ENCODE results near the gene CDX2. TPM values are rescaled to one million over a fixed set of nuclear protein-coding genes. Genes with fewer than 3 reads are reported as not detected.

Gene CDX2
- total and polyA plus RNA-seq, 9 of the 15 experiments (the other 6 are each of a cell fraction or from before 2014, with no cell fraction given): 0.04 TPM; not detected in 8

GRCh38 chr13:27911521-27911920 is 57.6 kb downstream of the CDX2 start:
- in situ Hi-C loops (cut with MboI): no loop called here
- 0% methylated on average over 2 of the region's 2 CpGs for WGBS (ENCODE audit: insufficient coverage, low coverage, missing lambda C conversion rate)

More at GRCh38 chr13:27911521-27911920, 57.6 kb downstream of the CDX2 start:
- Histone ChIP-seq H3K79me2 (ENCODE audit: control insufficient read depth, insufficient read depth, low read length) (no peaks in the 10 kb centered on the region), H2AFZ (ENCODE audit: low read depth, low read length) (no peak overlapping the region), H3K4me1 (replicated peaks in 1 of 2; ENCODE audit: control insufficient read depth in 2 of 2, insufficient read depth in 2 of 2, low read length in 2 of 2) (no peaks in the 10 kb centered on the region), H3K27me3 (ENCODE audit: control insufficient read depth in 2 of 2, insufficient read depth in 2 of 2, low read length in 2 of 2) (peaks cover 4 to 15% of the 10 kb centered on the region in 2 experiments; a peak in 4 of 5 replicates), H3K9ac (ENCODE audit: insufficient read depth in 1 of 2, low read depth in 2 of 2, low read length in 2 of 2) (no peak overlapping the region), H3K9me3 (replicated peaks; ENCODE audit: control insufficient read depth, insufficient read depth, low read depth, low read length) (no peaks in the 10 kb centered on the region), H4K20me1 (replicated peaks; ENCODE audit: control insufficient read depth, insufficient read depth, low read length) (no peaks in the 10 kb centered on the region), H3K4me3 (no peak overlapping the region), H3K36me3 (ENCODE audit: control insufficient read depth, insufficient read depth, low read length) (no peaks in the 10 kb centered on the region), H3K27ac (ENCODE audit: extremely low read depth, low read depth, low read length) (no peak overlapping the region), H3K4me2 (ENCODE audit: insufficient read depth, low read length) (no peak overlapping the region), H3K9me1 (ENCODE audit: control insufficient read depth, insufficient read depth, low read length) (no peaks in the 10 kb centered on the region)
- intact Hi-C loops (cut with micrococcal nuclease): no loop called here
- DNase-seq (ENCODE audit: extremely low read depth in 1 of 4, low spot score in 3 of 4) (no peak), ATAC-seq (no peak), FAIRE-seq (no peak)
- no TSS peak for BruUV-seq (replicated peaks)
- ChIA-PET POLR2A (no interaction called here), CTCF (ENCODE audit: low intra/inter-chr PET ratio) (no interaction called here)
- TF ChIP-seq BCL6 (CRISPR knock-in tag; IDR thresholded peaks at IDR 0.05): no peak

Small RNA genes lying within 50 kb of the gene (small RNA-seq; reads per million reads assigned to genes)
- gene ATP5F1EP2: not detected
- not detected for gene RN7SL272P

Other genes with a start within 250 kb of the CDX2 start
- not detected in 2 replicates for gene GSX1, start 176.8 kb downstream of the CDX2 start, total RNA-seq (2014; rRNA removed)
- not detected in 2 replicates for gene GSX1, start 176.8 kb downstream of the CDX2 start, total RNA-seq (2014; rRNA removed; fragmentation: Illumina TruSeq; extraction: Trizol)
- not detected in 2 replicates for gene GSX1, start 176.8 kb downstream of the CDX2 start, total RNA-seq (2015; rRNA removed; fragmentation: Illumina TruSeq; extraction: Trizol)
- not detected in 2 replicates for gene GSX1, start 176.8 kb downstream of the CDX2 start, total RNA-seq (2021)
- not detected in 2 replicates for gene GSX1, start 176.8 kb downstream of the CDX2 start, polyA plus RNA-seq (2011; rRNA removed)
- not detected in 2 replicates for gene GSX1, start 176.8 kb downstream of the CDX2 start, polyA plus RNA-seq (2014; fragmentation: Illumina TruSeq; extraction: Trizol)
- gene GSX1, start 176.8 kb downstream of the CDX2 start, polyA plus RNA-seq (2014; fragmentation: Nextera tagmentation; extraction: Ambion mirVana): not detected
- gene GSX1, start 176.8 kb downstream of the CDX2 start, polyA plus RNA-seq (2014; rRNA removed): not detected in 2 replicates
- not detected in 2 replicates for gene PDX1, start 49.3 kb downstream of the CDX2 start, total RNA-seq (2014; rRNA removed)
- gene PDX1, start 49.3 kb downstream of the CDX2 start, total RNA-seq (2014; rRNA removed; fragmentation: Illumina TruSeq; extraction: Trizol): not detected in 2 replicates
- not detected in 2 replicates for gene PDX1, start 49.3 kb downstream of the CDX2 start, total RNA-seq (2015; rRNA removed; fragmentation: Illumina TruSeq; extraction: Trizol)
- gene PDX1, start 49.3 kb downstream of the CDX2 start, total RNA-seq (2021): not detected in 2 replicates
- not detected in 2 replicates for gene PDX1, start 49.3 kb downstream of the CDX2 start, polyA plus RNA-seq (2011; rRNA removed)
- gene PDX1, start 49.3 kb downstream of the CDX2 start, polyA plus RNA-seq (2014; fragmentation: Illumina TruSeq; extraction: Trizol): not detected in 2 replicates
- gene PDX1, start 49.3 kb downstream of the CDX2 start, polyA plus RNA-seq (2014; fragmentation: Nextera tagmentation; extraction: Ambion mirVana): not detected
- gene PDX1, start 49.3 kb downstream of the CDX2 start, polyA plus RNA-seq (2014; rRNA removed): not detected in 2 replicates
- gene URAD, start 19.4 kb upstream of the CDX2 start, total RNA-seq (2014; rRNA removed): not detected in 2 replicates
- not detected in 2 replicates for gene URAD, start 19.4 kb upstream of the CDX2 start, total RNA-seq (2014; rRNA removed; fragmentation: Illumina TruSeq; extraction: Trizol)
- gene URAD, start 19.4 kb upstream of the CDX2 start, total RNA-seq (2015; rRNA removed; fragmentation: Illumina TruSeq; extraction: Trizol): not detected in 2 replicates
- gene URAD, start 19.4 kb upstream of the CDX2 start, total RNA-seq (2021): not detected in 2 replicates
- not detected in 2 replicates for gene URAD, start 19.4 kb upstream of the CDX2 start, polyA plus RNA-seq (2011; rRNA removed)
- not detected in 2 replicates for gene URAD, start 19.4 kb upstream of the CDX2 start, polyA plus RNA-seq (2014; fragmentation: Illumina TruSeq; extraction: Trizol)
- not detected for gene URAD, start 19.4 kb upstream of the CDX2 start, polyA plus RNA-seq (2014; fragmentation: Nextera tagmentation; extraction: Ambion mirVana)
- gene URAD, start 19.4 kb upstream of the CDX2 start, polyA plus RNA-seq (2014; rRNA removed): not detected in 2 replicates
- gene FLT3, start 131.3 kb upstream of the CDX2 start, total RNA-seq (2014; rRNA removed): not detected in 2 replicates
- gene FLT3, start 131.3 kb upstream of the CDX2 start, total RNA-seq (2014; rRNA removed; fragmentation: Illumina TruSeq; extraction: Trizol): not detected in 2 replicates
- not detected in 2 replicates for gene FLT3, start 131.3 kb upstream of the CDX2 start, total RNA-seq (2015; rRNA removed; fragmentation: Illumina TruSeq; extraction: Trizol)
- gene FLT3, start 131.3 kb upstream of the CDX2 start, total RNA-seq (2021): not detected in 2 replicates
- not detected in 2 replicates for gene FLT3, start 131.3 kb upstream of the CDX2 start, polyA plus RNA-seq (2011; rRNA removed)
- not detected in 2 replicates for gene FLT3, start 131.3 kb upstream of the CDX2 start, polyA plus RNA-seq (2014; fragmentation: Illumina TruSeq; extraction: Trizol)
- gene FLT3, start 131.3 kb upstream of the CDX2 start, polyA plus RNA-seq (2014; fragmentation: Nextera tagmentation; extraction: Ambion mirVana): not detected
- not detected in 2 replicates for gene FLT3, start 131.3 kb upstream of the CDX2 start, polyA plus RNA-seq (2014; rRNA removed)
- 7.2 and 8.5 TPM in 2 replicates for gene PAN3, start 169.2 kb upstream of the CDX2 start, total RNA-seq (2014; rRNA removed)
- 12.1 and 14.2 TPM in 2 replicates for gene PAN3, start 169.2 kb upstream of the CDX2 start, total RNA-seq (2014; rRNA removed; fragmentation: Illumina TruSeq; extraction: Trizol)
- gene PAN3, start 169.2 kb upstream of the CDX2 start, total RNA-seq (2015; rRNA removed; fragmentation: Illumina TruSeq; extraction: Trizol): 10.4 and 12.3 TPM in 2 replicates
- 17.0 and 19.9 TPM in 2 replicates for gene PAN3, start 169.2 kb upstream of the CDX2 start, total RNA-seq (2021)
- gene PAN3, start 169.2 kb upstream of the CDX2 start, polyA plus RNA-seq (2011; rRNA removed): 14.3 and 16.6 TPM in 2 replicates
- 8.8 and 10.1 TPM in 2 replicates for gene PAN3, start 169.2 kb upstream of the CDX2 start, polyA plus RNA-seq (2014; fragmentation: Illumina TruSeq; extraction: Trizol)
- 10 to 100 TPM in 1 of 2 experiments, 1 to 10 TPM in 1; 9.3 to 11.6 TPM for gene PAN3, start 169.2 kb upstream of the CDX2 start, polyA plus RNA-seq (2014; fragmentation: Nextera tagmentation; extraction: Ambion mirVana)
- 7.8 and 8.3 TPM in 2 replicates for gene PAN3, start 169.2 kb upstream of the CDX2 start, polyA plus RNA-seq (2014; rRNA removed)

All from K562 (cell line).